Left kidney (tissue), 2 donors: ENCODE results near the gene KRTAP9-2. TPM values are rescaled to one million over a fixed set of nuclear protein-coding genes. Genes with fewer than 3 reads are reported as not detected.
"Not testable (repeated sequence)": the region's sequence is repeated elsewhere in the genome, so short reads cannot be mapped to it uniquely, and the experiment has no call there.

Source experiments
- DNase-seq: peaks from one replicate; pipeline ENCODE4 v3.0.0-alpha.2; 2013
- polyA plus RNA-seq: library from polyadenylated mRNA; unstranded; fragments of 120-200 nt; gene quantifications from one replicate; pipeline ENCODE4 v1.2.1, GENCODE V29; 2013; ENCODE audit not compliant: insufficient read length

KRTAP9-2 gene
- polyA plus RNA-seq, 1 donor, result not detected

DNA sequence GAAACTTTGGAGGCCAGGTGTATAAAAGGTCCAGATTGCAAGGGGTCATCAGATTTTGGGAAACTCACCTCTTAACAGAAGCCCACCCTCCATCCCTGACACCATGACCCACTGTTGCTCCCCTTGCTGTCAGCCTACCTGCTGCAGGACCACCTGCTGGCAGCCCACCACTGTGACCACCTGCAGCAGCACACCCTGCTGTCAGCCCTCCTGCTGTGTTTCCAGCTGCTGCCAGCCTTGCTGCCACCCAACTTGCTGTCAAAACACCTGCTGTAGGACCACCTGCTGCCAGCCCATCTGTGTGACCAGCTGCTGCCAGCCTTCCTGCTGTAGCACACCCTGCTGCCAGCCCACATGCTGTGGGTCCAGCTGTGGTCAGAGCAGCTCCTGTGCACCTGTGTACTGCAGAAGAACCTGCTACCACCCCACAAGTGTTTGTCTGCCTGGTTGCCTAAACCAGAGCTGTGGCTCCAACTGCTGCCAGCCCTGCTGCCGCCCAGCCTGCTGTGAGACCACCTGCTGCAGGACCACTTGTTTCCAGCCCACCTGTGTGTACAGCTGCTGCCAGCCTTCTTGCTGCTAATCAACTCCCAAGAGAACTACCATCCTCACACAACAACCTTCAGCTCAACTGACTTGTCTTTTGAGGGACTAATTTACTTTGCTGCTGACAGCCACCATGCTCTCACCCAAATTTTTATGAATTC is 6.1 kb downstream of the KRTAP9-2 start, which contains the start of gene KRTAP9-3:
Gene KRTAP9-3 (plus strand): TSS at position 51 of the 707 bp plus-strand sequence. CDS start 53 bp downstream, at position 104.
- DNase-seq, result not testable (repeated sequence)

DNA sequence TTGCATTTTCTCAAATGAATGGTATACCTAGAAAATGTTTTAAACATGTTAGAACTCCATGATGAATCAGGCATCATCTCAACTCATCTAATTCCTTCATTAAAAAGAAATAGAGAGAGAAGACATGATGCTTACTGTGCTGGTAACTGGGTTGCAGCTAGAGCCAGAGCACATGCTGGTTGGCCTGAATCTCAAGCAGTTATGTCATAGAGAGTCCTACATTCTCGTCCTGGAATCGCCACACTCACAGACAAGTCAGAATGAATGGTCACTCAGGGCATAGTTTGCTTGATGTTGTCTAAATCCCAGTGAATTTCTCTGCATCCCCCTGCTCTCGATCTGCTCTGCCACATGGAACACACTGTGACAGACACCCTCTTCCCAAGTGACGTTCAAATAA is 10.7 kb downstream of the KRTAP9-2 start:
- DNase-seq, result not testable (repeated sequence)

DNA sequence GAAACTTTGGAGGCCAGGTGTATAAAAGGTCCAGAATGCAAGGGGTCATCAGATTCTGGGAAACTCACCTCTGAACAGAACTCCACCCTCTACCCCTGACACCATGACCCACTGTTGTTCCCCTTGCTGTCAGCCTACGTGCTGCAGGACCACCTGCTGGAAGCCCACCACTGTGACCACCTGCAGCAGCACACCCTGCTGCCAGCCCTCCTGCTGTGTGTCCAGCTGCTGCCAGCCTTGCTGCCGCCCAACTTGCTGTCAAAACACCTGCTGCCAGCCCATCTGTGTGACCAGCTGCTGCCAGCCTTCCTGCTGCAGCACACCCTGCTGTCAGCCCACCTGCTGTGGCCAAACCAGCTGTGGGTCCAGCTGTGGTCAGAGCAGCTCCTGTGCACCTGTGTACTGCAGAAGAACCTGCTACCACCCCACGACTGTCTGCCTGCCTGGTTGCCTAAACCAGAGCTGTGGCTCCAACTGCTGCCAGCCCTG is 11.5 kb downstream of the KRTAP9-2 start, which contains the start of gene KRTAP9-8:
Gene KRTAP9-8 (plus strand): TSS at position 51 of the 489 bp plus-strand sequence. CDS start 53 bp downstream, at position 104.
- DNase-seq, result not testable (repeated sequence)

DNA sequence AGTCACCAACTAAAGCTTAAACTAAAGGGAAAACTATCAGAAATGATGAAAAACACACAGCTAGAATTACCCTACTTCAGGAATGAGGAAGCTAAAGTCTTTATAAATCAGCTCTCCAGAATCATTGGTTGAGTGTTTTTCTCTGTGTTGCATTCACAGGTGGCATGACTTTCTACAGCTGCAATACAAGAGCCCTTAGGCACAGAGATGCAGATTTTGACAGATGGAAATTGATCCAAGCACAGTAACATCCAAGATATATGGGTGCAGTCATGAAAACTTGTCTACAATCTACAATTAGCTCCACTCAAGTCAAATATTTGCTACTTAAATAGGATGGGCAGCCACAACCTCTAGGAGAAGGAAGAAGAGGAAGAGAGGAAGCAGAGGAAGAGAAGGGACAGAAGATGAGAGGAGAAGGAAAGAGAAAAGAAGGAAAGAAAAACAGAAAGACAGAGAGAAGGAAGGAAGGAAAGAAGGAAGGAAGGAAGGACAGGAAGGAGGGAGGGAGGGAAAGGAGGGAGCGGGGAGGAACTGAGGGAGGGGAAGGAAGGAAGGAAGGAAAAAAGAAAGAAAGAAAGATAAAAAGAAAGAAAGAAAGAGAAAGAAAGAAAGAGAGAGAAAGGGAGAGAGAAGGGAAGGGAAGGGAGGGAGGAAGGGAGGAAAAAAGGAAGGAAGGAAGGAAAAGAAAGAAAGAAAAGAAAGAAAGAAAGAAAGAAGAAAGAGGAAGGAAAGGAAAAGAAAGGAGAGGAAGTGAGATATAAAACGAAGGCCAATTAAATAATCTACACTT is 20.7 kb downstream of the KRTAP9-2 start:
- not testable (repeated sequence) for DNase-seq

DNA sequence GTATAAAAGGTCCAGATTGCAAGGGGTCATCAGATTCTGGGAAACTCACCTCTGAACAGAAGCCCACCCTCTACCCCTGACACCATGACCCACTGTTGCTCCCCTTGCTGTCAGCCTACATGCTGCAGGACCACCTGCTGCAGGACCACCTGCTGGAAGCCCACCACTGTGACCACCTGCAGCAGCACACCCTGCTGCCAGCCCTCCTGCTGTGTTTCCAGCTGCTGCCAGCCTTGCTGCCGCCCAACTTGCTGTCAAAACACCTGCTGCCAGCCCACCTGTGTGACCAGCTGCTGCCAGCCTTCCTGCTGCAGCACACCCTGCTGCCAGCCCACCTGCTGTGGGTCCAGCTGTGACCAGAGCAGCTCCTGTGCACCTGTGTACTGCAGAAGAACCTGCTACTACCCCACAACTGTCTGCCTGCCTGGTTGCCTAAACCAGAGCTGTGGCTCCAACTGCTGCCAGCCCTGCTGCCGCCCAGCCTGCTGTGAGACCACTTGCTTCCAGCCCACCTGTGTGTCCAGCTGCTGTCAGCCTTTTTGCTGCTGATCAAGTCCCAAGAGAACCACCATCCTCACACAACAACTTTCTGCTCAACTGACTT is 23.3 kb downstream of the KRTAP9-2 start, which contains the start of gene KRTAP9-4:
Gene KRTAP9-4 (plus strand): TSS at position 51 of the 604 bp plus-strand sequence. CDS start 34 bp downstream, at position 85.
- DNase-seq, result not testable (repeated sequence)

DNA sequence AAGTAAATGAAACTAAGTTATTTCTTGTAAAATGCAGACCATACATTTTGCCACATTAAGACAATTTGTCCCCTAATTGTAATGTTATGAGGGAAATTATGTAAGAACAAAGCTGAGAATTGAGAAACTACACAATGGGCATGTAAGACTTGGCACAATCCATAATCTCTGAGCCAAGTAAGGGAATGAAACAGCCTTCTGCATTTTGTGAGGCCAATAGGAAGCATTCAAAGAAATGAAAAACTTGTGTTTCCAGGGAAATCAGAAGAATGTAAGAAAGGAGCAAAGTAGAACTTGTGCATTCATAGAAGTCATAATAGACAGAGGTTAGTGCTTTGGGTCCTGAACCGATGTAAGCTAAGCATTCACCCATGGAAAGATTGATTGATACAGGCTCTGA is 24.8 kb downstream of the KRTAP9-2 start:
- no peak for DNase-seq

DNA sequence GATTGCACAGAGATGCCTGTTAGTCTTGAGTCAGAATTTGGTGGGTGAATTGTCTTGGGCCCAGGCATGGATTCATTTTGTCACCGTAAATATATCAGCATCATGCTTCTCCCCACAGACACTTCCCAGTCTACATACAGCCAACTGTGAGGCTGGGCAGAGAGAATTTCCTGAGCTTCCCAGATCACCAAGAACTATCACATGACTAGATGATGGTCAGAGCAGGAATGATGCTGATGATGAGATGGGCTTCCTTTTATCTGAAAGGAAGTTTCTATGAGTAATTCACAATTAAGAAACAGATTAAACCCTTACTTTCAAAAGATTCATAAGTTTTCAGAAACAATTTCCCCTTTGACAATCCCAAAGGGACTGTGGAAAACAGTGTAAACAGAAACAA is 28.4 kb downstream of the KRTAP9-2 start:
- DNase-seq, result no peak

DNA sequence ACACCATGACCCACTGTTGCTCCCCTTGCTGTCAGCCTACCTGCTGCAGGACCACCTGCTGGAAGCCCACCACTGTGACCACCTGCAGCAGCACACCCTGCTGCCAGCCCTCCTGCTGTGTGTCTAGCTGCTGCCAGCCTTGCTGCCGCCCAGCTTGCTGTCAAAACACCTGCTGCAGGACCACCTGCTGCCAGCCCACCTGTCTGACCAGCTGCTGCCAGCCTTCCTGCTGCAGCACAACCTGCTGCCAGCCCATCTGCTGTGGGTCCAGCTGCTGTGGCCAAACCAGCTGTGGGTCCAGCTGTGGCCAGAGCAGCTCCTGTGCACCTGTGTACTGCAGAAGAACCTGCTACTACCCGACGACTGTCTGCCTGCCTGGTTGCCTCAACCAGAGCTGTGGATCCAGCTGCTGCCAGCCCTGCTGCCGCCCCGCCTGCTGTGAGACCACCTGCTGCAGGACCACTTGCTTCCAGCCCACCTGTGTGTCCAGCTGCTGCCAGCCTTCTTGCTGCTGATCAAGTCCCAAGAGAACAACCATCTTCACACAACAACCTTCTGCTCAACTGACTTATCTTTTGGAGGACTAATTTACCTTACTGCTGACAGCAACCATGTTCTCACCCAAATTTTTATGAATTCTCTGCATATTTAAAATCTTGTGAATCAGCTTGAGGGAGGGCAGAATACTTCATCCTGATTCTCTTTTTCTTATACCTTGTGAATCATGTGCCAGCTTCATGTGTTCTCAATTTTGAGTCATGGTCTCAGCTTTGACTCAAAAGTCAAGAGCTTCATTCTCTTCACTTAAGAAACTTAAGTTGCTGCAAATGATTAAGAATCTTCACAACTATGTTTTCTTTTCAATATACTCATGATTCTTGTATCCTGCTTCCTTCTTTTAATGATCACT is 29.2 kb downstream of the KRTAP9-2 start, which contains the start of gene KRTAP9-9:
Gene KRTAP9-9 (plus strand): TSS at position 4 of the 910 bp plus-strand sequence.
- not testable (repeated sequence) for DNase-seq

DNA sequence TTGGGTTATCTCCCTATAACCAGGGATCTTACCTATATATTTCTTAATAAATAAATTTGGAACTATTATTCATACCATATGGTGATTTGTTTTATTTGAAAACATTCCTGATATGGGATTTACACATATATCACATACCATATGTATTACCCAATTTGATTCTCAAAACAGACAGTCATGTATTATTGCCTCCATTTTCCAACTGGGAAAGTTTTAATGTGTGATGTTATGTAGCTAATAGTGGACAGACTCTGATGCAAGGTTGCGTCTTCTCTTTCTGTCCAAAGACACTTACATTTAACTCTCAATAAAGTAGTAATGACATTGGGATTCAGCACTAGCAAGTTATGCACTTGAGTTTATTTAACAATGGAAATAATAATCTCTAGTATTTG is 29.8 kb downstream of the KRTAP9-2 start:
- no peak for DNase-seq

DNA sequence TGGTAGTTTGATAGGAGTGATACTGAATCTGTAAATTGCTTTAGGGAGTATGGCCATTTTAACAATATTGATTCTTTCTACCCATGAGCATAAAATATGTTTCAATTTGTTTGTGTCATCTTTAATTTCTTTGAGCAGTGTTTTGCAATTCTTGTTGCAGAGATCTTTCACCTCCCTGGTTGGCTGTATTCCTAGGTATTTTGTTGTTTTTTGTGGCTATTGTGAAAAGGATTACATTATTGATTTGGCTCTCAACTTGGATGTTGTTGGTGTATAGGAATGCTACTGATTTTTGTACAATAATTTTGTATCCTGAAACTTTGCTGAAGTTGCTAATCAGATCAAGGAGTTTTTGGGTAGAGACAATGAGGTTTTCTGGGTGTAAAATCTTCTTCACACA is 32.0 kb downstream of the KRTAP9-2 start:
- DNase-seq, result no peak

DNA sequence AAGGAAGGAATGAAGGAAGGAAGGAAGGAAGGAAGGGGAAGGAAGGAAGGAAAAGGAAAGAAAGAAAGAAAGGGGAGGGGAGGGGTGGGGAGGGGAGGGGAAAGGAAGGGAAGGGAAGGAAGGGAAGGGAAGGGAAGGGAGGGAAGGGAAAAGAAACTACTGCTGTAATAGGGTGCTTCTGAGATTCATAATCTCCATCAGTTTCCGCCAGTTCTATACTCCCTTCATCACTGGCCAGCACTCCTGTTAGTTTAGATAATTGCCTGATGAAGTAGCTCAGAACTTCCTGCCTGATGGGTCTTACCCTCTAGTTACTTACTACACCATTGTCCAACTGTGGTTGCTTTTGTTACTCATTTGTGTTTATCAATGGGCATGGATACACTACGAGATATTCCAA is 36.8 kb downstream of the KRTAP9-2 start:
- no peak for DNase-seq

DNA sequence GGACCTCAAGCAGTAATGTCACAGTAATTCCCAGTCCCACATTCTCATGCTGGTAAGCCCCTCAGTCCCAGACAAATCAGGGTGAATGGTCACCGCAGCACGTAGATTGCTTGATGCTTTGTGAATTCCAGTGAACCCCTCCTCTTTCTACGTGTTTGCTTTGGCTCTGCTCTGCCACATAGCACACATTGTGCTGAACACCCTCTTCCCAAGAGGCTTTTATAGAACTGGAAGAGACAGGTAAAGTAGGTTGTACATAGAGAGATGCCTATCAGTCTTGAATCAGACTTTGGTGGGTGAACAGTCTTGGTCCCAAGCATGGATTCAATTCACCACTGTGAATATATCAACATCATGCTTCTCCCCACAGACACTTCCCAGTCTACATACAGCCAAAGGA is 38.2 kb downstream of the KRTAP9-2 start:
- no peak for DNase-seq

DNA sequence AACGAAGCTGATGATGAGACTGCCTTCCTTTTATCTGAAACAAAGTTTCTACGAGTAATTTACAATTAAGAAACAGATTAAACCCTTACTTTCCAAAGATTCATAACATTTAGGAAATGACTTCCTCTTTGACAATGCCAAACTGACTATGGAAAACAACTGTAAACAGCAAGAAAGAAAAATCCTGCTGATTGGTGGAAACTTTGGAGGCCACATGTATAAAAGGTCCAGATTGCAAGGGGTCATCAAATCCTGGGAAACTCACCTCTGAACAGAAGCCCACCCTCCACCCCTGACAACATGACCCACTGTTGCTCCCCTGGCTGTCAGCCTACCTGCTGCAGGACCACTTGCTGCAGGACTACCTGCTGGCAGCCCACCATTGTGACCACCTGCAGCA is 38.6 kb downstream of the KRTAP9-2 start, which contains the start of gene KRTAP9-6:
Gene KRTAP9-6 (plus strand): TSS at position 301 of the 400 bp plus-strand sequence. CDS start 0 bp downstream, at position 301.
- DNase-seq, result no peak

DNA sequence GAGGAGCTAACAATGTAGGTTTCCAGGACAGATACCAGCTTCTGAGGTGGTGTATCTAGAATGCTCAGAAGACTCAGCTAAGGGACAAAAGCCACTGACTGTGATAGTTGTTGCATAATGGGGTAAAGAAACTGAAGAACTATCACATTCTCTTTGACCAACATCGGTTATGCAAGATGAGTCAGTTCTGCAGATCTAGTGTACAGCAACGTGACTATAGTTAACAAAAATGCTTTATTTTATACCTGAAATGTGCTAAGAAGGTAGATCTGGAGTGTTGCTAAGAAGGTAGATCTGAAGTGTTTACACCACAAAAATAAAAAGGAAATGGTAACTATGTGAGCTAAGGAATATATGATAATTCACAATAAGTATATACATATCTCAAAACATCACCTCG is 41.3 kb downstream of the KRTAP9-2 start:
- DNase-seq, result no peak

DNA sequence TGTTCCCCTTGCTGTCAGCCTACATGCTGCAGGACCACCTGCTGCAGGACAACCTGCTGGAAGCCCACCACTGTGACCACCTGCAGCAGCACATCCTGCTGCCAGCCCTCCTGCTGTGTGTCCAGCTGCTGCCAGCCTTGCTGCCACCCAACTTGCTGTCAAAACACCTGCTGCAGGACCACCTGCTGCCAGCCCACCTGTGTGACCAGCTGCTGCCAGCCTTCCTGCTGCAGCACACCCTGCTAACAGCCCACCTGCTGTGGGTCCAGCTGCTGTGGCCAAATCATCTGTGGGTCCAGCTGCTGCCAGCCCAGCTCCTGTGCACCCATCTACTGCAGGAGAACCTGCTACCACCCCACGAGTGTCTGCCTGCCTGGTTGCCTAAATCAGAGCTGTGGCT is 44.9 kb downstream of the KRTAP9-2 start:
- DNase-seq, result not testable (repeated sequence)

DNA sequence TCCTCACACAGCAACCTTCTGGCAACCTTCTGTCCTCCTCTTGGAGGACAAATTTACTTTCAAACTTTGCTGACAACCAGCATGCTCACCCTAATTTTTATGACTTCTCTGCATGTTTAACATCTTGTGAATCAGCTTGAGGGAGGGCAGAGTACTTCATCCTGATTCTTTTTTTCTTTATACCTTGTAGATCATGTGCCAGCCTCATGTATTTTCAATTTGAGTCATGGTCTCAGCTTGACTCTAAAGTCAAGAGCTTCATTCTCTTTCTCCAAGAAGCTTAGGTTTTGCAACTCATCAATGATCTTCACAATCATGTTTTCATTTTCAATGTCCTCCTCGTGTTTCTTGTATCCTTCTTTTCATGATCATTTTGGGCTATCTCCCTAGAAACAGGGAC is 45.4 kb downstream of the KRTAP9-2 start:
- DNase-seq, result no peak

DNA sequence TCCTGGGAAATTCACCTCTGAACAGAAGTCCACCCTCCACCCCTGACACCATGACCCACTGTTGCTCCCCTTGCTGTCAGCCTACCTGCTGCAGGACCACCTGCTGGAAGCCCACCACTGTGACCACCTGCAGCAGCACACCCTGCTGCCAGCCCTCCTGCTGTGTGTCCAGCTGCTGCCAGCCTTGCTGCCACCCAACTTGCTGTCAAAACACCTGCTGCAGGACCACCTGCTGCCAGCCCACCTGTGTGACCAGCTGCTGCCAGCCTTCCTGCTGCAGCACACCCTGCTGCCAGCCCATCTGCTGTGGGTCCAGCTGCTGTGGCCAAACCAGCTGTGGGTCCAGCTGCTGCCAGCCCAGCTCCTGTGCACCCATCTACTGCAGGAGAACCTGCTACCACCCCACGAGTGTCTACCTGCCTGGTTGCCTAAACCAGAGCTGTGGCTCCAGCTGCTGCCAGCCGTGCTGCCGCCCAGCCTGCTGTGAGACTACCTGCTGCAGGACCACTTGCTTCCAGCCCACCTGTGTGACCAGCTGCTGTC is 49.3 kb downstream of the KRTAP9-2 start, which contains the start of gene KRTAP9-7:
Gene KRTAP9-7 (plus strand): TSS at position 51 of the 543 bp plus-strand sequence. CDS start 0 bp downstream, at position 51.
- not testable (repeated sequence) for DNase-seq
